HG03575 (cell line): ENCODE results near the gene AP1S1.

ENCODE experiments used
- ATAC-seq: cut with Tn5 transposase; IDR thresholded peaks from one replicate; pipeline ENCODE4 v1.9.1; 2021; ENCODE audit not compliant: unreplicated experiment, insufficient number of reproducible peaks, low FRiP score; ENCODE audit errors: extremely low read depth

The AP1S1 gene

GRCh38 chr7:101151908-101152651 is 2.2 kb upstream of the AP1S1 start:
- ATAC-seq: no peak

- ATAC-seq: no peak
Observed at GRCh38 chr7:101154693-101155102, 422 bp downstream of the AP1S1 start.

GRCh38 chr7:101155303-101155702 is 1.0 kb downstream of the AP1S1 start:
- ATAC-seq: no peak

- no peak for ATAC-seq
Observed at GRCh38 chr7:101156277-101156676, 2.0 kb downstream of the AP1S1 start.

- no peak for ATAC-seq
Observed at GRCh38 chr7:101156866-101157589, 2.8 kb downstream of the AP1S1 start.

- ATAC-seq: no peak
Observed at GRCh38 chr7:101159696-101160674, 5.7 kb downstream of the AP1S1 start.

GRCh38 chr7:101160910-101161309 is 6.6 kb downstream of the AP1S1 start:
- no peak for ATAC-seq

GRCh38 chr7:101161692-101162471 is 7.6 kb downstream of the AP1S1 start:
- ATAC-seq: no peak

- ATAC-seq: no peak
Observed at GRCh38 chr7:101162551-101163278, 8.4 kb downstream of the AP1S1 start.

- no peak for ATAC-seq
Observed at GRCh38 chr7:101163279-101164070, 9.2 kb downstream of the AP1S1 start.

GRCh38 chr7:101164071-101164840 is 10.0 kb downstream of the AP1S1 start:
- no peak for ATAC-seq

- no peak for ATAC-seq
Observed at GRCh38 chr7:101165075-101165957, 11.0 kb downstream of the AP1S1 start, which contains the start of gene VGF. Gene VGF, minus strand, starts transcription at chr7:101165569. Its CDS starts 726 bp downstream, at chr7:101164843.

- ATAC-seq: no peak
Observed at GRCh38 chr7:101165958-101166647, 11.8 kb downstream of the AP1S1 start.

- ATAC-seq: no peak
Observed at GRCh38 chr7:101166648-101166908, 12.3 kb downstream of the AP1S1 start.

GRCh38 chr7:101166909-101167644 is 12.8 kb downstream of the AP1S1 start:
- no peak for ATAC-seq
